K562 (cell line): ENCODE data around the gene PELI3. TPM values are rescaled to one million over a fixed set of nuclear protein-coding genes. Genes with fewer than 3 reads are reported as not detected.
A peak's percentile ranks its signal among the peaks of the same experiment; 100 is the strongest.

ENCODE experiments used
- C11orf30 ChIP-seq: fragments of 450-650 bp; IDR thresholded peaks from 2 replicates; pipeline ENCODE4 v1.6.1; 2016; ENCODE audit warnings: low read depth, mild to moderate bottlenecking
- CHD1 ChIP-seq: fragments of 200-600 bp; sonication (generic); IDR thresholded peaks from one replicate; pipeline ENCODE4 v1.6.1; 2012; ENCODE audit warnings: mild to moderate bottlenecking, moderate library complexity, low read length, inconsistent platforms
- ETV5 ChIP-seq: sonication (generic); formaldehyde crosslinking; IDR thresholded peaks from 2 replicates; pipeline ENCODE4 v1.4.0; 2020; ENCODE audit warnings: low read depth, mild to moderate bottlenecking, missing genetic modification reagents
- FUS ChIP-seq: fragments of 200-400 bp; formaldehyde crosslinking; optimal IDR thresholded peaks from 2 replicates; pipeline ENCODE3; 2017; ENCODE audit warnings: low read depth, low read length
- HSF4 ChIP-seq: fragments of 250-450 bp; sonication (Bioruptor Pico); IDR thresholded peaks from 2 replicates; pipeline ENCODE4 v2.1.2; 2022; ENCODE audit warnings: mild to moderate bottlenecking, moderate library complexity, borderline replicate concordance
- JUND ChIP-seq, 2 experiments: IDR thresholded peaks; 2 replicates in 1 of 2; 3 replicates in 1 of 2; pipeline ENCODE4 v1.6.1; 2011; ENCODE audit warnings: borderline replicate concordance in 2 of 2, low read depth in 2 of 2, low read length in 2 of 2, improper control_type of control experiment in 1 of 2, missing biosample characterization in 1 of 2, missing genetic modification characterization in 1 of 2, missing genetic modification reagents in 1 of 2
- KDM5B ChIP-seq: fragments of 200-600 bp; sonication (generic); IDR thresholded peaks from 2 replicates; pipeline ENCODE4 v1.6.1; 2012; ENCODE audit warnings: low read depth, mild to moderate bottlenecking, moderate library complexity, low read length, control low read depth, inconsistent platforms; ENCODE audit not compliant: insufficient replicate concordance
- MBD2 ChIP-seq: sonication (generic); IDR thresholded peaks from 2 replicates; pipeline ENCODE4 v1.6.1; 2016; ENCODE audit warnings: low read depth, borderline replicate concordance
- NFYB ChIP-seq: IDR thresholded peaks from 2 replicates; pipeline ENCODE4 v1.6.1; 2011; ENCODE audit warnings: mild to moderate bottlenecking, moderate library complexity; ENCODE audit not compliant: insufficient read length; ENCODE audit errors: extremely low read depth
- NKRF ChIP-seq: fragments of 450-650 bp; IDR thresholded peaks from 2 replicates; pipeline ENCODE4 v1.6.1; 2016; ENCODE audit warnings: borderline replicate concordance
- PML ChIP-seq: IDR thresholded peaks from 2 replicates; pipeline ENCODE4 v1.6.1; 2012; ENCODE audit warnings: low read length, inconsistent platforms
- RBM34 ChIP-seq: fragments of 200-400 bp; formaldehyde crosslinking; IDR thresholded peaks from 2 replicates; pipeline ENCODE4 v1.6.1; 2018; ENCODE audit warnings: low read length, borderline replicate concordance; ENCODE audit not compliant: insufficient read depth
- SRSF9 ChIP-seq: fragments of 200-400 bp; formaldehyde crosslinking; IDR thresholded peaks from 2 replicates; pipeline ENCODE4 v1.6.1; 2017; ENCODE audit warnings: low read depth, low read length, borderline replicate concordance
- STAT5B ChIP-seq: fragments of 250-450 bp; sonication (Bioruptor Pico); IDR thresholded peaks from 2 replicates; pipeline ENCODE4 v1.8.0; 2021; ENCODE audit warnings: mild to moderate bottlenecking, inconsistent platforms
- ZNF57 ChIP-seq: fragments of 450-650 bp; formaldehyde crosslinking; IDR thresholded peaks from 2 replicates; pipeline ENCODE4 v1.4.0; 2020; ENCODE audit warnings: mild to moderate bottlenecking, moderate library complexity
- polyA plus RNA-seq, 8 experiments: library from polyadenylated mRNA; depleted of rRNA in 4 of 8; stranded (reverse) in 5 of 8; unstranded in 3 of 8; fragments of >200 nt; fragmentation: Nextera tagmentation in 2 of 8; fragmentation: Illumina TruSeq in 1 of 8; extraction: Ambion mirVana in 2 of 8; extraction: Trizol in 1 of 8; gene quantifications; 2 replicates each; pipeline versions ENCODE4 v1.2.1 to v1.2.3, GENCODE V29; 2011 to 2014; ENCODE audit warnings: inconsistent platforms in 1 of 8, missing spikeins in 1 of 8
- total RNA-seq, 7 experiments: library from RNA; depleted of rRNA in 6 of 7; stranded (reverse); fragments of >200 nt in 6 of 7; fragmentation: Illumina TruSeq in 2 of 7; extraction: Trizol in 2 of 7; gene quantifications; 2 replicates each; pipeline versions ENCODE4 v1.2.1 to v1.2.3, GENCODE V29; 2011 to 2021; ENCODE audit warnings: low replicate concordance in 1 of 7
- TF ChIP-seq, protein P1 (sequence below): fragments of 450-650 bp; IDR thresholded peaks from 2 replicates; pipeline ENCODE4 v1.7.0; 2016; ENCODE audit warnings: borderline replicate concordance
- TF ChIP-seq, protein P2 (sequence below): fragments of 200-800 bp; sonication (Bioruptor generic); IDR thresholded peaks from 2 replicates; pipeline ENCODE4 v1.6.1; 2017; ENCODE audit warnings: missing genetic modification characterization, missing compliant biosample characterization
- TF ChIP-seq, protein P3 (sequence below): sonication (generic); formaldehyde crosslinking; IDR thresholded peaks from 2 replicates; pipeline ENCODE4 v1.8.1; 2023; ENCODE audit warnings: mild to moderate bottlenecking, missing genetic modification reagents
- TF ChIP-seq, protein P4 (sequence below): sonication (generic); formaldehyde crosslinking; IDR thresholded peaks from 2 replicates; pipeline ENCODE4 v1.9.0; 2022; ENCODE audit warnings: mild to moderate bottlenecking, missing genetic modification reagents

Gene PELI3
- total and polyA plus RNA-seq, 9 of the 15 experiments (the other 6 are each of a cell fraction or from before 2014, with no cell fraction given), result 0.17 to 4.2 (median 1.9) TPM

DNA sequence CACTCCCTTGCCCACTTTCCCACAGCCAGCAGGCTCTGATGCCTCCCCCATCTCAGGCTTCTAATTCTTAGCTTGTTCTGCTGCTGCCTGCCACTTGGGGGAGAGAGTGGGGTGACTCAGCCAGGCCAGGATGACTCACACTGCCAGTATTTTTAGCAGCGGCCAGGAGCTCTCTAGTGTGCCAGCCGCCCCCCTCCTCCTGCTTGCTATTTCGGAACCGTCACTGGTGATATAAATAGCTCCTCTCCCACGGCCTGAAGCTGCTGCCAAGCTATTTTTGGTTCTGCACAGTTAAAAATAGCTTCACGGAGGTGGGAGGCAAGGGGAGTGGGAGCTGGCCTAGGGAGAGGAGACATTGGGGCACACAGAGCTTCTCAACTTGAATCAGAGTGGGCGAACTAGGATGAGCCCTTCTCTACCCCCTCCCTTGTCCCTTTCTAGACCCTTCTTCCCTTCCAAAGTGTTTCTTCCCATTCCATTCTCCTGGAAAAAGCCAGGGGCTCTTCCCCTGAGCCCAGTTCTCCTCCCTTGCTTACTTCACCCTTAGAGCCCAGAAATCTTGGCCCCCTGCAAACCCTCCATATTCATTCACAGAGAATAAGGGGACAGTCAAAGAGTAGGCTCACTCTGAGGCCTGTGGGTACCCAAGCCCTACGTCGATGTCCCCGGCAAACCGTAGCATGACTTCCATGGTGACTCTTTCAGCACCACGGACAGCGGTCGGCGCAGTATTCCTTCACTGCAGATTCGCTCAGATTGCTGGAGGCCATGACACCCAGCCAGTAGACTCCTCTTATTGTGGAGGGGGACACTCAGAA lies 48.3 kb upstream of the PELI3 start (continued):
- TF ChIP-seq, protein P1, sequence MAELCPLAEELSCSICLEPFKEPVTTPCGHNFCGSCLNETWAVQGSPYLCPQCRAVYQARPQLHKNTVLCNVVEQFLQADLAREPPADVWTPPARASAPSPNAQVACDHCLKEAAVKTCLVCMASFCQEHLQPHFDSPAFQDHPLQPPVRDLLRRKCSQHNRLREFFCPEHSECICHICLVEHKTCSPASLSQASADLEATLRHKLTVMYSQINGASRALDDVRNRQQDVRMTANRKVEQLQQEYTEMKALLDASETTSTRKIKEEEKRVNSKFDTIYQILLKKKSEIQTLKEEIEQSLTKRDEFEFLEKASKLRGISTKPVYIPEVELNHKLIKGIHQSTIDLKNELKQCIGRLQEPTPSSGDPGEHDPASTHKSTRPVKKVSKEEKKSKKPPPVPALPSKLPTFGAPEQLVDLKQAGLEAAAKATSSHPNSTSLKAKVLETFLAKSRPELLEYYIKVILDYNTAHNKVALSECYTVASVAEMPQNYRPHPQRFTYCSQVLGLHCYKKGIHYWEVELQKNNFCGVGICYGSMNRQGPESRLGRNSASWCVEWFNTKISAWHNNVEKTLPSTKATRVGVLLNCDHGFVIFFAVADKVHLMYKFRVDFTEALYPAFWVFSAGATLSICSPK, result no peak
- no peak for TF ChIP-seq C11orf30
- no peak for TF ChIP-seq RBM34
- no peak for TF ChIP-seq NKRF
- TF ChIP-seq ZNF57 (CRISPR knock-in tag), result no peak
- TF ChIP-seq, protein P2, sequence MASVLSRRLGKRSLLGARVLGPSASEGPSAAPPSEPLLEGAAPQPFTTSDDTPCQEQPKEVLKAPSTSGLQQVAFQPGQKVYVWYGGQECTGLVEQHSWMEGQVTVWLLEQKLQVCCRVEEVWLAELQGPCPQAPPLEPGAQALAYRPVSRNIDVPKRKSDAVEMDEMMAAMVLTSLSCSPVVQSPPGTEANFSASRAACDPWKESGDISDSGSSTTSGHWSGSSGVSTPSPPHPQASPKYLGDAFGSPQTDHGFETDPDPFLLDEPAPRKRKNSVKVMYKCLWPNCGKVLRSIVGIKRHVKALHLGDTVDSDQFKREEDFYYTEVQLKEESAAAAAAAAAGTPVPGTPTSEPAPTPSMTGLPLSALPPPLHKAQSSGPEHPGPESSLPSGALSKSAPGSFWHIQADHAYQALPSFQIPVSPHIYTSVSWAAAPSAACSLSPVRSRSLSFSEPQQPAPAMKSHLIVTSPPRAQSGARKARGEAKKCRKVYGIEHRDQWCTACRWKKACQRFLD (CRISPR knock-in tag), result no peak
- no peak for TF ChIP-seq FUS
- no peak for TF ChIP-seq MBD2
- no peak for TF ChIP-seq HSF4
- no peak for TF ChIP-seq STAT5B (CRISPR knock-in tag)
- TF ChIP-seq JUND (IDR thresholded peaks at IDR 0.05; ENCODE audit: borderline replicate concordance, low read depth, low read length), result peak; percentile 98
- peak; percentile 95 for TF ChIP-seq JUND (tag; IDR thresholded peaks at IDR 0.05; ENCODE audit: borderline replicate concordance, low read depth, low read length)
- TF ChIP-seq, protein P3, sequence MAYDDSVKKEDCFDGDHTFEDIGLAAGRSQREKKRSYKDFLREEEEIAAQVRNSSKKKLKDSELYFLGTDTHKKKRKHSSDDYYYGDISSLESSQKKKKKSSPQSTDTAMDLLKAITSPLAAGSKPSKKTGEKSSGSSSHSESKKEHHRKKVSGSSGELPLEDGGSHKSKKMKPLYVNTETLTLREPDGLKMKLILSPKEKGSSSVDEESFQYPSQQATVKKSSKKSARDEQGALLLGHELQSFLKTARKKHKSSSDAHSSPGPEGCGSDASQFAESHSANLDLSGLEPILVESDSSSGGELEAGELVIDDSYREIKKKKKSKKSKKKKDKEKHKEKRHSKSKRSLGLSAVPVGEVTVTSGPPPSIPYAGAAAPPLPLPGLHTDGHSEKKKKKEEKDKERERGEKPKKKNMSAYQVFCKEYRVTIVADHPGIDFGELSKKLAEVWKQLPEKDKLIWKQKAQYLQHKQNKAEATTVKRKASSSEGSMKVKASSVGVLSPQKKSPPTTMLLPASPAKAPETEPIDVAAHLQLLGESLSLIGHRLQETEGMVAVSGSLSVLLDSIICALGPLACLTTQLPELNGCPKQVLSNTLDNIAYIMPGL (CRISPR knock-in tag), result no peak; the same call in 1 of the 2 replicates
- TF ChIP-seq KDM5B, result no peak
- TF ChIP-seq SRSF9, result no peak
- TF ChIP-seq CHD1, result no peak
- no peak for TF ChIP-seq NFYB
- 0 out of 2 replicates have a peak, but pooled peaks have one; percentile 18 for TF ChIP-seq ETV5 (CRISPR knock-in tag)
- TF ChIP-seq, protein P4, sequence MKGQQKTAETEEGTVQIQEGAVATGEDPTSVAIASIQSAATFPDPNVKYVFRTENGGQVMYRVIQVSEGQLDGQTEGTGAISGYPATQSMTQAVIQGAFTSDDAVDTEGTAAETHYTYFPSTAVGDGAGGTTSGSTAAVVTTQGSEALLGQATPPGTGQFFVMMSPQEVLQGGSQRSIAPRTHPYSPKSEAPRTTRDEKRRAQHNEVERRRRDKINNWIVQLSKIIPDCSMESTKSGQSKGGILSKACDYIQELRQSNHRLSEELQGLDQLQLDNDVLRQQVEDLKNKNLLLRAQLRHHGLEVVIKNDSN (CRISPR knock-in tag), result peak; percentile 22; the same call in 1 of the 2 replicates
- TF ChIP-seq PML, result no peak
